DOHH2 (cell line): Measurements from ENCODE around the gene LAIR2.
"Not testable (repeated sequence)": the region's sequence is repeated elsewhere in the genome, so short reads cannot be mapped to it uniquely, and the experiment has no call there.

Experiments used
- H3F3A ChIP-seq: fragments of 200-600 bp; sonication (generic), shearing (Covaris generic); 2 replicates; pipeline ENCODE4 v1.6.0; 2016; ENCODE audit warnings: antibody characterized with exemption, mild to moderate bottlenecking; ENCODE audit not compliant: control insufficient read depth, insufficient read depth
- H3K27ac ChIP-seq: fragments of 200-600 bp; sonication (generic); 2 replicates; pipeline ENCODE4 v1.5.1; 2014; ENCODE audit warnings: low read depth, mild to moderate bottlenecking, low read length, moderate library complexity
- H3K27me3 ChIP-seq: fragments of 200-600 bp; sonication (generic); 2 replicates; pipeline ENCODE4 v1.6.1; 2014; ENCODE audit warnings: mild to moderate bottlenecking, low read length, mixed read lengths; ENCODE audit not compliant: control insufficient read depth
- H3K36me3 ChIP-seq: fragments of 200-600 bp; sonication (generic); 2 replicates; pipeline ENCODE4 v1.6.1; 2014; ENCODE audit warnings: mild to moderate bottlenecking, low read length, moderate library complexity, mixed read lengths; ENCODE audit not compliant: control insufficient read depth
- H3K4me1 ChIP-seq: fragments of 200-600 bp; sonication (generic); 2 replicates; pipeline ENCODE4 v1.6.1; 2014; ENCODE audit warnings: mild to moderate bottlenecking, low read length, mixed read lengths; ENCODE audit not compliant: control insufficient read depth
- H3K4me2 ChIP-seq: fragments of 200-600 bp; sonication (generic); 2 replicates; pipeline ENCODE4 v1.6.0; 2014; ENCODE audit warnings: mild to moderate bottlenecking, low read length, moderate library complexity
- H3K4me3 ChIP-seq: fragments of 200-600 bp; sonication (generic); 2 replicates; pipeline ENCODE4 v1.5.1; 2014; ENCODE audit warnings: mild to moderate bottlenecking, low read length, mixed read lengths
- H3K79me2 ChIP-seq: fragments of 200-600 bp; sonication (generic); 2 replicates; pipeline ENCODE4 v1.6.1; 2014; ENCODE audit warnings: mild to moderate bottlenecking, low read length, mixed read lengths; ENCODE audit not compliant: control insufficient read depth
- H3K9me2 ChIP-seq: fragments of 200-600 bp; sonication (generic); replicated peaks from 2 replicates; pipeline ENCODE4 v1.6.1; 2014; ENCODE audit warnings: mild to moderate bottlenecking, low read length, mixed read lengths; ENCODE audit not compliant: control insufficient read depth
- H3K9me3 ChIP-seq: fragments of 200-600 bp; sonication (generic); 2 replicates; pipeline ENCODE4 v1.6.1; 2014; ENCODE audit warnings: antibody characterized with exemption, low read length, mixed read lengths; ENCODE audit not compliant: control insufficient read depth, insufficient read depth
- H4K20me1 ChIP-seq: fragments of 200-600 bp; sonication (generic); 2 replicates; pipeline ENCODE4 v1.6.0; 2014; ENCODE audit warnings: low read depth, mild to moderate bottlenecking, antibody characterized with exemption, low read length, moderate library complexity; ENCODE audit not compliant: control insufficient read depth, insufficient read depth
- EZH2phosphoT487 ChIP-seq: fragments of 200-600 bp; sonication (generic); IDR thresholded peaks from 2 replicates; pipeline ENCODE4 v1.6.1; 2017; ENCODE audit warnings: borderline replicate concordance, mild to moderate bottlenecking, antibody characterized with exemption, low read length, moderate library complexity, mixed read lengths
- TF ChIP-seq, protein P1 (sequence below): fragments of 200-600 bp; sonication (generic); IDR thresholded peaks from one replicate; pipeline ENCODE4 v1.5.1; 2014; ENCODE audit warnings: antibody characterized with exemption, mild to moderate bottlenecking, low read depth, low read length; ENCODE audit not compliant: poor library complexity, severe bottlenecking

Gene LAIR2

DNA sequence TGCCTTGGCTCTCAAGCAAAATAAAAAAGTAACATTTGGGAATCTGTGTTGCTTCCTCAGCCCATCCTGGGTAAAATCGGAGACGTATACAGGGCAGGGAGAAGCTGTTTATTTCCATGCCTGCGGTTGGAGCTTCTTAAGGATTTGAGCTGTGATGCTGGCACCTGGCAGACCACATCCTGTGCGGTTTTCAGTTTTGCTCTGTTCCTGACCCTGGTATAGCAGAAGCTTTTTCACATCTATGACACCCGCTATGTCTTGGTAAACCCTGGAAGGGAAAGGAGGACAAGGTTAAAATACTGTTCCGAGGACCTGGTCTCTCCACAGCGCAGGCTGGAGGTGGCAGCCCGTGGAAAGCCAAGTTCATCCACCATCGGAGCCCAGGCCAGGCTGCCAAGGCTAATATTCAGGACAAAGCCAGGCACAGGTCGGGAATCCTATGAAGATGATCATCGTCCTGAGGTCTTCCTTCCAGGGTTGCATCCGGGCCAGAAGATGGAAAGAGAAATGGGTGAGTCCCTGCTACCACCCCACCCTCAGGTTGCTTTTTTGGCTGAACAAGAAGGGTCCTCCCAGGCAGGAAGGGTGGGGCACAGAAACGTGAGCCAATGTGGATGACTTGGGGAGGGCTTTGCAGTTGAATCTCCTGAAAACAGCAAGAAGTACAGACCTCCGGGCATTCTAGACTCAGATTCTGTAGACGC, 4.7 kb upstream of the LAIR2 start:
- H3K4me1 ChIP-seq, H3K36me3 ChIP-seq, H4K20me1 ChIP-seq, H3K79me2 ChIP-seq, H3K4me2 ChIP-seq, H3F3A ChIP-seq, H3K9me2 ChIP-seq, H3K9me3 ChIP-seq, H3K4me3 ChIP-seq, H3K27ac ChIP-seq: not testable (repeated sequence)
- H3K27me3 ChIP-seq: peaks cover 29% of the 10 kb centered on the region

DNA sequence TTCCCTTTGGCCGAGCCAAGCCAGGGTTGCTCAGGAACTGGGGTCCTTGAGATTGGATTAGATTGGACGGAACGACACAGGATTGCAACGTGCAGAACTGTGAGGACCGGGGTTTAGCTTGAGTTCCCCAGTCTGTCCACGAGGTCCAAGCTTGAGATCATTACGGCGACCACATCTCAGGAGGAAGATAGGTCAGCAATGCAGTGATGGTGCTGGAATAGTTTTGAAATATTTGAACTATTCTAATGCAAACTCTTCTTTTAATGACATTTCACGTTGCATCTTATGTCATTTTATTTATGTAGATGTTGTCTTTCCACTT, 4.2 kb upstream of the LAIR2 start:
- Histone ChIP-seq H3K4me1 (peaks cover 11% of the 10 kb centered on the region), H3K27me3 (peaks cover 26% of the 10 kb centered on the region)
- not testable (repeated sequence) for H3K27ac ChIP-seq, H3K79me2 ChIP-seq, H4K20me1 ChIP-seq, H3K9me2 ChIP-seq, H3F3A ChIP-seq, H3K9me3 ChIP-seq, H3K36me3 ChIP-seq, H3K4me2 ChIP-seq, H3K4me3 ChIP-seq

DNA sequence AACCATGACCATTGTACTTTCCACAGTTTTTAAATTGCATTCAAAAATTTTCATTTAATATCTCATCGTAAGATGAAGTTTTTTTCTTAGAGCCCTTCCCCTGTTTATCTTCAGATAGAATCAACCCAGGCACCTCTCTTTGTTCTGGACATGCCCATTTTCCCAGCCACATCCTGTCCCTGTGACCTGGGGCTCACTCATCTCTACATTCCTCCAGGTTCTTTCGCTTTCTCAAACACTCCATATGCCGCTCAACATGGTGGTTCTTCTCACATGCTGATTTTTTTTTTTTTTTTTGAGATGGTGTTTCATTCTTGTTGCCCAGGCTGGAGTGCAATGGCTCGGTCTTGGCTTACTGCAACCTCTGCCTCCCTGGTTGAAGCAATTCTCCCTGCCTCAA, 2.9 kb downstream of the LAIR2 start:
- H3K4me2 ChIP-seq, H3K27ac ChIP-seq, H3K27me3 ChIP-seq: not testable (repeated sequence)

DNA sequence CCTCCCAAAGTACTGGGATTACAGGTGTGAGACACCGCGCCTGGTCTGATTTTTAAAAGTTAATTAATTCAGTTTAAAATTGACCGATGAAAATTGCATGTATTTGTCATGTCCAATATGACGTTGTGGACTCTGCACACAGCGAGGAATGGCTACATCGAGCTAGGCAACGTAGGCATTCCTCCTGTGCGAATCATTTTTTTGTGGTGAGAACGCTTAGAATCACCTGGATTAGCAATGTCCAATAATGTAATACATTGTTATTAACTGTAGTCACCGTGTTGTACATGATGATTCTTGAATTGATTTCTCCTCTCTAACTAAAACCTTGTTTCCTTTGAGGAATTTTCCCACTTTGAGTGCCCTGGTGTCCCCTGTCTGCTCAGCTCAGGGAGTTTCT, 3.4 kb downstream of the LAIR2 start:
- Histone ChIP-seq H3K4me3 (no peak overlapping the region), H3F3A (no peaks in the 10 kb centered on the region), H3K9me3 (no peaks in the 10 kb centered on the region), H3K79me2 (no peaks in the 10 kb centered on the region), H3K36me3 (no peaks in the 10 kb centered on the region), H3K9me2 (no peaks in the 10 kb centered on the region), H3K27me3 (peaks cover 9% of the 10 kb centered on the region), H3K27ac (no peak overlapping the region), H3K4me1 (peaks cover 36% of the 10 kb centered on the region), H3K4me2 (peak overlapping the region; percentile 37), H4K20me1 (no peaks in the 10 kb centered on the region)
- TF ChIP-seq, protein P1, sequence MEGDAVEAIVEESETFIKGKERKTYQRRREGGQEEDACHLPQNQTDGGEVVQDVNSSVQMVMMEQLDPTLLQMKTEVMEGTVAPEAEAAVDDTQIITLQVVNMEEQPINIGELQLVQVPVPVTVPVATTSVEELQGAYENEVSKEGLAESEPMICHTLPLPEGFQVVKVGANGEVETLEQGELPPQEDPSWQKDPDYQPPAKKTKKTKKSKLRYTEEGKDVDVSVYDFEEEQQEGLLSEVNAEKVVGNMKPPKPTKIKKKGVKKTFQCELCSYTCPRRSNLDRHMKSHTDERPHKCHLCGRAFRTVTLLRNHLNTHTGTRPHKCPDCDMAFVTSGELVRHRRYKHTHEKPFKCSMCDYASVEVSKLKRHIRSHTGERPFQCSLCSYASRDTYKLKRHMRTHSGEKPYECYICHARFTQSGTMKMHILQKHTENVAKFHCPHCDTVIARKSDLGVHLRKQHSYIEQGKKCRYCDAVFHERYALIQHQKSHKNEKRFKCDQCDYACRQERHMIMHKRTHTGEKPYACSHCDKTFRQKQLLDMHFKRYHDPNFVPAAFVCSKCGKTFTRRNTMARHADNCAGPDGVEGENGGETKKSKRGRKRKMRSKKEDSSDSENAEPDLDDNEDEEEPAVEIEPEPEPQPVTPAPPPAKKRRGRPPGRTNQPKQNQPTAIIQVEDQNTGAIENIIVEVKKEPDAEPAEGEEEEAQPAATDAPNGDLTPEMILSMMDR: no peak
- TF ChIP-seq EZH2phosphoT487: no peak

More for the DNA sequence above, 2.9 kb downstream of the LAIR2 start:
- not testable (repeated sequence) for H3K4me3 ChIP-seq, H4K20me1 ChIP-seq, H3K79me2 ChIP-seq, H3K9me3 ChIP-seq, H3F3A ChIP-seq, H3K9me2 ChIP-seq, H3K36me3 ChIP-seq
- peaks cover 36% of the 10 kb centered on the region for H3K4me1 ChIP-seq

DNA sequence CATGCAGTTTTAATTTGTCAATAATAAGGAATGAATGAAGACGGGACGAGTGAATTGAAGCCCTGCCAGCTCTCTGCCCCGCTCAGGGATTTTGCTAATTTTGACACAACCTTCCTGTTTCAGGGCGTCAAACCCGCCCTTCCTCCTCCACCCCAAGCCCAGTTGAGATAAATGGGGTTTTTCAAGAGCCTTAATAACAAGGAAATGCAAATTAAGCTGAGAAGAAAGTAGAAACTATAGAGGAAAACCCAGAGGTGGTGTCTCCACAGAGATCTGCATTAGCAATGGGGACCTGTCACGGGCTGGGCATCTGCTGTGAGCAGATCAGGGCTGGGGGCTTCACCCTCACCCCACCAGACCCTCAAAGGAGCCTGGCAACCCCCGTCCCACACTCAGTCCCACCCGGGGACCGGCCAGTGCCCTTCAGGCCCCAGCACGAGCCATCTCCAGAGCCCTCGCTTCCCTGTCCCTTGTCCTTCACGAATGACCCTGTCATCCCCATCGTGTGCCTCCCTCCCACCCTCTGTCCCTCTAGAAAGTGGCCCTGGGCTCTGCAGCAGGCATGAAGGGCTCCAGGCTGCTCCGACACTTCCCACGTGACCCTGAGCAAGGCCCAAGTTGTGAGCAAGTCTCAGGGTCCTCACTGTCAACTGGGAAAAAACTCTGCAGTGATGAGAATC, 4.5 kb downstream of the LAIR2 start:
- peak overlapping the region; percentile 59 for H3K4me2 ChIP-seq
- H3K4me3 ChIP-seq: peak overlapping the region; percentile 52; the same call in 1 of the 2 replicates
- H3K36me3 ChIP-seq, H3K27me3 ChIP-seq, H4K20me1 ChIP-seq, H3K9me3 ChIP-seq, H3K79me2 ChIP-seq, H3K9me2 ChIP-seq, H3K27ac ChIP-seq, H3F3A ChIP-seq: not testable (repeated sequence)
- peaks cover 35% of the 10 kb centered on the region for H3K4me1 ChIP-seq
